Transverse colon (tissue), 4 donors: ENCODE measurements around the gene TMEM38A. TPM values are rescaled to one million over a fixed set of nuclear protein-coding genes. Genes with fewer than 3 reads are reported as not detected.

Experiments
- DNase-seq: peaks from one replicate; pipeline ENCODE4 v3.0.0-alpha.2; 2019
- H3K27ac ChIP-seq, 4 donors: fragments of 200-600 bp; sonication (generic); 2 replicates each; pipeline ENCODE4 v1.5.1; 2016 to 2018; ENCODE audit warnings: inconsistent platforms in 4 of 4
- H3K27me3 ChIP-seq: fragments of 200-600 bp; sonication (generic); 2 replicates; pipeline ENCODE4 v1.5.1; 2017; ENCODE audit warnings: inconsistent platforms
- H3K36me3 ChIP-seq, 4 donors: fragments of 200-600 bp; sonication (generic); 2 replicates each; pipeline ENCODE4 v1.5.1; 2017 to 2019; ENCODE audit warnings: inconsistent platforms in 4 of 4
- H3K4me1 ChIP-seq, 4 donors: fragments of 200-600 bp; sonication (generic); 2 replicates each; pipeline ENCODE4 v1.5.1; 2017 to 2020; ENCODE audit warnings: inconsistent platforms in 4 of 4
- H3K4me3 ChIP-seq, 4 donors: fragments of 200-600 bp; sonication (generic); 1 replicate in 1 of 4; 2 replicates in 3 of 4; pipeline versions ENCODE4 v1.5.1 to v1.6.1; 2017 to 2019; ENCODE audit warnings: inconsistent platforms in 4 of 4
- H3K9me3 ChIP-seq, 2 donors: fragments of 200-600 bp; sonication (generic); 2 replicates each; pipeline ENCODE4 v1.5.1; 2017 to 2019; ENCODE audit warnings: inconsistent platforms in 2 of 2
- CTCF ChIP-seq, 5 experiments: fragments of 200-600 bp in 3 of 5; fragments of 450-650 bp in 2 of 5; sonication (generic) in 3 of 5; IDR thresholded peaks; 1 replicate in 2 of 5; 2 replicates in 3 of 5; pipeline ENCODE4 v1.5.1; 2016 to 2017; ENCODE audit warnings: antibody characterized with exemption in 5 of 5, inconsistent platforms in 3 of 5, mild to moderate bottlenecking in 2 of 5, moderate library complexity in 1 of 5
- EP300 ChIP-seq: sonication (generic); formaldehyde crosslinking; IDR thresholded peaks from one replicate; pipeline ENCODE4 v1.6.1; 2017; ENCODE audit warnings: antibody characterized with exemption, low read depth
- POLR2A ChIP-seq: fragments of 450-650 bp; IDR thresholded peaks from one replicate; pipeline ENCODE4 v1.6.1; 2016; ENCODE audit warnings: antibody characterized with exemption, mild to moderate bottlenecking, moderate library complexity
- POLR2AphosphoS5 ChIP-seq, 3 donors: sonication (generic); formaldehyde crosslinking; IDR thresholded peaks; one replicate each; pipeline ENCODE4 v1.6.1; 2016; ENCODE audit warnings: antibody characterized with exemption in 3 of 3
- WGBS, 2 donors: methylation state at CpG; one replicate each; pipeline ENCODE4 v1.1.5; 2018; ENCODE audit warnings: low coverage in 1 of 2; 5-methylcytosine and 5-hydroxymethylcytosine counted together
- in situ Hi-C, 4 donors: fragments of 200-750 bp; cut with MboI; loops; one replicate each; pipeline versions ENCODE4 v1.15.0 to v1.15.1; 2017; ENCODE audit warnings: low sequenced_read_pairs in 3 of 4, low pct_ligation_motif_present in 1 of 4, low pct_unique_long_range_greater_than_20kb in 1 of 4
- intact Hi-C: fragments of 100-400 bp; cut with DNase I; formaldehyde crosslinking; loops from one replicate; pipeline ENCODE4 v1.15.1; 2023; ENCODE audit warnings: low total_unique reads
- total RNA-seq, 4 donors: library from RNA; depleted of rRNA; stranded (reverse); fragments of >200 nt; gene quantifications; one replicate each; pipeline ENCODE4 v1.1.0, GENCODE V29; 2016

TMEM38A gene
- total RNA-seq, 4 donors from 2014 or later = 0.40 to 9.7 (median 5.1) TPM

GRCh38 chr19:16625163-16625958 is 35.6 kb upstream of the TMEM38A start:
- intact Hi-C loops = loop anchor here (10.0 kb wide), 1 partner anchor 51 kb away; the partner anchor contains the start of gene SLC35E1
- Histone ChIP-seq H3K4me3 (no peak overlapping the region), H3K27me3 (no peaks in the 10 kb centered on the region), H3K4me1 (peaks cover 22 to 40% (median 28%) of the 10 kb centered on the region in 4 donors), H3K36me3 (no peaks in the 10 kb centered on the region), H3K9me3 (no peaks in the 10 kb centered on the region), H3K27ac (no peak overlapping the region)
- DNase-seq = no peak
- 78 to 79% methylated on average over 13 to 16 of the region's 16 CpGs for WGBS, 2 donors
- in situ Hi-C loops = no loop called here
- TF ChIP-seq POLR2A = no peak
- TF ChIP-seq POLR2AphosphoS5 (IDR thresholded peaks at IDR 0.05) = no peak
- TF ChIP-seq CTCF (IDR thresholded peaks at IDR 0.05) = no peak
- TF ChIP-seq EP300 = no peak

GRCh38 chr19:16626796-16627192 is 34.1 kb upstream of the TMEM38A start:
- WGBS, 2 donors = 2% methylated on average over 12 of the region's 12 CpGs; no CpG with 5 or more reads in 1 of the 2 donors
- no peaks in the 10 kb centered on the region for H3K9me3 ChIP-seq
- peaks cover 20 to 33% (median 27%) of the 10 kb centered on the region in 4 donors for H3K4me1 ChIP-seq
- H3K36me3 ChIP-seq = peaks cover 0 to 11% (median 0%) of the 10 kb centered on the region in 4 donors
- in situ Hi-C loops (no loop called here), intact Hi-C loops (loop anchor here (10.0 kb wide), 1 partner anchor 52 kb away; the partner anchor contains the start of gene SLC35E1)
- no peak for DNase-seq
- no peaks in the 10 kb centered on the region for H3K27me3 ChIP-seq
- peak overlapping the region; percentile 86 to 99 (median 98) for H3K4me3 ChIP-seq
- no peak for TF ChIP-seq CTCF (IDR thresholded peaks at IDR 0.05)
- TF ChIP-seq POLR2A = no peak
- no peak for TF ChIP-seq POLR2AphosphoS5 (IDR thresholded peaks at IDR 0.05)
- no peak for TF ChIP-seq EP300
- peak overlapping the region; percentile 91 to 98 (median 94) for H3K27ac ChIP-seq

- Histone ChIP-seq H3K27ac (peak overlapping the region; percentile 91 to 98 (median 94)), H3K4me1 (peaks cover 20 to 33% (median 27%) of the 10 kb centered on the region in 4 donors), H3K36me3 (peaks cover 0 to 11% (median 0%) of the 10 kb centered on the region in 4 donors), H3K9me3 (no peaks in the 10 kb centered on the region), H3K4me3 (peak overlapping the region; percentile 86 to 99 (median 98)), H3K27me3 (no peaks in the 10 kb centered on the region)
- intact Hi-C loops (loop anchor here (10.0 kb wide), 1 partner anchor 53 kb away; the partner anchor contains the start of gene SLC35E1), in situ Hi-C loops (no loop called here)
- peak; percentile 24 for DNase-seq
- TF ChIP-seq EP300 = no peak
- no peak for TF ChIP-seq CTCF (IDR thresholded peaks at IDR 0.05)
- no peak for TF ChIP-seq POLR2A
- TF ChIP-seq POLR2AphosphoS5 (IDR thresholded peaks at IDR 0.05) = no peak
- 0% methylated on average over 31 of the region's 52 CpGs; no CpG with 5 or more reads in 1 of the 2 donors for WGBS, 2 donors
Measured at GRCh38 chr19:16627193-16627927, 33.6 kb upstream of the TMEM38A start.

- no peak for TF ChIP-seq CTCF (IDR thresholded peaks at IDR 0.05)
- TF ChIP-seq EP300 = no peak
- TF ChIP-seq POLR2A = no peak
- TF ChIP-seq POLR2AphosphoS5 (IDR thresholded peaks at IDR 0.05) = no peak
- peaks cover 20 to 33% (median 27%) of the 10 kb centered on the region in 4 donors for H3K4me1 ChIP-seq
- intact Hi-C loops = loop anchor here (10.0 kb wide), 1 partner anchor 53 kb away; the partner anchor contains the start of gene SLC35E1
Measured at GRCh38 chr19:16627928-16628182, 33.1 kb upstream of the TMEM38A start.

More at GRCh38 chr19:16627928-16628182, 33.1 kb upstream of the TMEM38A start:
- Histone ChIP-seq H3K36me3 (peaks cover 0 to 11% (median under 1%) of the 10 kb centered on the region in 4 donors), H3K27ac (peak overlapping the region; percentile 91 to 98 (median 94)), H3K9me3 (no peaks in the 10 kb centered on the region), H3K27me3 (no peaks in the 10 kb centered on the region), H3K4me3 (peak overlapping the region; percentile 86 to 99 (median 98))
- 0% methylated on average over 3 of the region's 38 CpGs; no CpG with 5 or more reads in 1 of the 2 donors for WGBS, 2 donors
- in situ Hi-C loops = no loop called here
- DNase-seq = no peak
